ENCODE results near the gene TESK1. TPM values are rescaled to one million over a fixed set of nuclear protein-coding genes. Genes with fewer than 3 reads are reported as not detected.

TESK1 gene
- total RNA-seq, 1 donor from 2014 or later, result 28.7 TPM

- no peak for DNase-seq
- Mint-ChIP-seq H3K27me3 (ENCODE audit: unreplicated experiment) (peaks cover 26% of the 10 kb centered on the region), H3K27ac (ENCODE audit: unreplicated experiment) (peak within 1 kb of the TSS; percentile 33), H3K9me3 (ENCODE audit: unreplicated experiment) (peaks cover 17% of the 10 kb centered on the region), H3K4me3 (ENCODE audit: unreplicated experiment) (peak within 1 kb of the TSS; percentile 67), H3K4me1 (ENCODE audit: low read depth, unreplicated experiment) (peaks cover 27% of the 10 kb centered on the region), H3K36me3 (ENCODE audit: unreplicated experiment) (peaks cover 5% of the 10 kb centered on the region)
- no peak for TF ChIP-seq CTCF (IDR thresholded peaks at IDR 0.05; ENCODE audit: partially characterized antibody, unreplicated experiment)
Measured at GRCh38 chr9:35650341-35651158, 45.5 kb downstream of the TESK1 start, which contains the start of gene SIT1. Gene SIT1 (minus strand): TSS chr9:35650931. CDS start chr9:35650853, 78 bp downstream.

GRCh38 chr9:35651956-35652828, 47.1 kb downstream of the TESK1 start:
- Mint-ChIP-seq H3K27me3 (ENCODE audit: unreplicated experiment) (peaks cover 25% of the 10 kb centered on the region), H3K9me3 (ENCODE audit: unreplicated experiment) (peaks cover 19% of the 10 kb centered on the region), H3K4me1 (ENCODE audit: low read depth, unreplicated experiment) (peaks cover 25% of the 10 kb centered on the region), H3K27ac (ENCODE audit: unreplicated experiment) (no peak overlapping the region), H3K36me3 (ENCODE audit: unreplicated experiment) (peaks cover 5% of the 10 kb centered on the region), H3K4me3 (ENCODE audit: unreplicated experiment) (no peak overlapping the region)
- no peak for DNase-seq
- no peak for TF ChIP-seq CTCF (IDR thresholded peaks at IDR 0.05; ENCODE audit: partially characterized antibody, unreplicated experiment)

DNA sequence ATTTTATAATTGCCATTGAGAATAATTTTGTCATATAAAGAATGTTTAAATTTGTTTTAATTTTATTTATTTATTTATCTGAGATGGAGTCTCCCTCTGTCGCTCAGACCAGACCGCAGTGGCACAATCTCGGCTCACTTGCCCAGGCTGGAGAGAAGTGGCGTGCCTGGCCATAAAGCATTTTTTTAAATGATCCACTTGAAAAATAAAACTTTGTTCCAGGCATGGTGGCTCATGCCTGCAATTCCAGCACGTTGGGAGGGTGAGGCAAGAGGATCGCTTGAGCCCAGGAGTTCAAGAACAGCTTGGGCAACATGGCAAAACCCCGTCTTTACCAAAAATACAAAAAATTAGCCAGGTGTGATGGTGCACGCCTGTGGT, 47.8 kb downstream of the TESK1 start:
- H3K27me3 Mint-ChIP-seq (ENCODE audit: unreplicated experiment), result peaks cover 26% of the 10 kb centered on the region
- H3K27ac Mint-ChIP-seq (ENCODE audit: unreplicated experiment), result no peak overlapping the region
- TF ChIP-seq CTCF (IDR thresholded peaks at IDR 0.05; ENCODE audit: partially characterized antibody, unreplicated experiment), result no peak
- peaks cover 20% of the 10 kb centered on the region for H3K4me1 Mint-ChIP-seq (ENCODE audit: low read depth, unreplicated experiment)
- no peak overlapping the region for H3K4me3 Mint-ChIP-seq (ENCODE audit: unreplicated experiment)
- peaks cover 19% of the 10 kb centered on the region for H3K9me3 Mint-ChIP-seq (ENCODE audit: unreplicated experiment)
- DNase-seq, result no peak
- no peaks in the 10 kb centered on the region for H3K36me3 Mint-ChIP-seq (ENCODE audit: unreplicated experiment)

- H3K9me3 Mint-ChIP-seq (ENCODE audit: unreplicated experiment), result peaks cover 18% of the 10 kb centered on the region
- TF ChIP-seq CTCF (IDR thresholded peaks at IDR 0.05; ENCODE audit: partially characterized antibody, unreplicated experiment), result no peak
- peaks cover 14% of the 10 kb centered on the region for H3K4me1 Mint-ChIP-seq (ENCODE audit: low read depth, unreplicated experiment)
- DNase-seq, result no peak
- H3K36me3 Mint-ChIP-seq (ENCODE audit: unreplicated experiment), result no peaks in the 10 kb centered on the region
- H3K4me3 Mint-ChIP-seq (ENCODE audit: unreplicated experiment), result no peak overlapping the region
- H3K27me3 Mint-ChIP-seq (ENCODE audit: unreplicated experiment), result peaks cover 23% of the 10 kb centered on the region
- no peak overlapping the region for H3K27ac Mint-ChIP-seq (ENCODE audit: unreplicated experiment)
Measured at GRCh38 chr9:35653611-35654010, 48.5 kb downstream of the TESK1 start.

Data from glutamatergic neuron (in vitro differentiated cells).